Measurements from ENCODE around the gene ELP5.

DNA sequence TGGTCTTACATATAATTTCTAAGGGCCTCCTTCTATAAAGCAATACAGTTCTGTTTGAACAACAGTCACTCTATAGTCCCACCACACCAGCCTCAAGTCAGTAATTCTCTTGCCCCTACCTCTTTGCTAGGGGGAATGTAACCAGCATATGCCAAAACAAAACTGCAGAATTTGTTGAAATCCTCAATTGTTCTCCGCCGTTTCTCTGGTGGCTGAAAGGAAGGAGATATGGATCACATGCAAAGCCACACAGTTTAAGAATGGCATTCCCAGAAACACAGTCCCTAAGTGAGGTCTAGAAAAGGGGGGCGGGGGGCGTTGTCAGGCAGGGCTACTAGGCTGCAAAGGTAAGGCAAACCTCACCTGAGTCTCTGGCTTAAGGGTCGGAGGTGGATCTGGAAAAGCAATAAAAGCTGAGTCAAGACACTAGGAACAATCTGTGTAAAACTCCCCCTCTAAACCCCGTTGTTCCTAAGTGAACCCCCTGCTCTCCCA, 14.7 kb upstream of the ELP5 start:
- TF ChIP-seq ZNF331 (CRISPR knock-in tag; IDR thresholded peaks at IDR 0.05; ENCODE audit: low read depth) = no peak
- TF ChIP-seq, protein P1, sequence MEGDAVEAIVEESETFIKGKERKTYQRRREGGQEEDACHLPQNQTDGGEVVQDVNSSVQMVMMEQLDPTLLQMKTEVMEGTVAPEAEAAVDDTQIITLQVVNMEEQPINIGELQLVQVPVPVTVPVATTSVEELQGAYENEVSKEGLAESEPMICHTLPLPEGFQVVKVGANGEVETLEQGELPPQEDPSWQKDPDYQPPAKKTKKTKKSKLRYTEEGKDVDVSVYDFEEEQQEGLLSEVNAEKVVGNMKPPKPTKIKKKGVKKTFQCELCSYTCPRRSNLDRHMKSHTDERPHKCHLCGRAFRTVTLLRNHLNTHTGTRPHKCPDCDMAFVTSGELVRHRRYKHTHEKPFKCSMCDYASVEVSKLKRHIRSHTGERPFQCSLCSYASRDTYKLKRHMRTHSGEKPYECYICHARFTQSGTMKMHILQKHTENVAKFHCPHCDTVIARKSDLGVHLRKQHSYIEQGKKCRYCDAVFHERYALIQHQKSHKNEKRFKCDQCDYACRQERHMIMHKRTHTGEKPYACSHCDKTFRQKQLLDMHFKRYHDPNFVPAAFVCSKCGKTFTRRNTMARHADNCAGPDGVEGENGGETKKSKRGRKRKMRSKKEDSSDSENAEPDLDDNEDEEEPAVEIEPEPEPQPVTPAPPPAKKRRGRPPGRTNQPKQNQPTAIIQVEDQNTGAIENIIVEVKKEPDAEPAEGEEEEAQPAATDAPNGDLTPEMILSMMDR (conservative IDR thresholded peaks at IDR 0.05; ENCODE audit: low read depth in 2 of 2) = no peak
- no peak for TF ChIP-seq NANOG (IDR thresholded peaks at IDR 0.05; ENCODE audit: borderline replicate concordance)
- no peak for TF ChIP-seq JUNB (IDR thresholded peaks at IDR 0.05; ENCODE audit: unreplicated experiment)
- TF ChIP-seq EZH2 (IDR thresholded peaks at IDR 0.05; ENCODE audit: low read depth, unreplicated experiment) = no peak
- no peak for TF ChIP-seq EZH2phosphoT487 (IDR thresholded peaks at IDR 0.05; ENCODE audit: unreplicated experiment)
- no peak for TF ChIP-seq POLR2AphosphoS5 (IDR thresholded peaks at IDR 0.05; ENCODE audit: low read depth)
- no peak for TF ChIP-seq STAT1 (IDR thresholded peaks at IDR 0.05; ENCODE audit: unreplicated experiment)
- no peak for TF ChIP-seq CREB1 (CRISPR knock-in tag; IDR thresholded peaks at IDR 0.05; ENCODE audit: low read depth)
- TF ChIP-seq, protein P2, sequence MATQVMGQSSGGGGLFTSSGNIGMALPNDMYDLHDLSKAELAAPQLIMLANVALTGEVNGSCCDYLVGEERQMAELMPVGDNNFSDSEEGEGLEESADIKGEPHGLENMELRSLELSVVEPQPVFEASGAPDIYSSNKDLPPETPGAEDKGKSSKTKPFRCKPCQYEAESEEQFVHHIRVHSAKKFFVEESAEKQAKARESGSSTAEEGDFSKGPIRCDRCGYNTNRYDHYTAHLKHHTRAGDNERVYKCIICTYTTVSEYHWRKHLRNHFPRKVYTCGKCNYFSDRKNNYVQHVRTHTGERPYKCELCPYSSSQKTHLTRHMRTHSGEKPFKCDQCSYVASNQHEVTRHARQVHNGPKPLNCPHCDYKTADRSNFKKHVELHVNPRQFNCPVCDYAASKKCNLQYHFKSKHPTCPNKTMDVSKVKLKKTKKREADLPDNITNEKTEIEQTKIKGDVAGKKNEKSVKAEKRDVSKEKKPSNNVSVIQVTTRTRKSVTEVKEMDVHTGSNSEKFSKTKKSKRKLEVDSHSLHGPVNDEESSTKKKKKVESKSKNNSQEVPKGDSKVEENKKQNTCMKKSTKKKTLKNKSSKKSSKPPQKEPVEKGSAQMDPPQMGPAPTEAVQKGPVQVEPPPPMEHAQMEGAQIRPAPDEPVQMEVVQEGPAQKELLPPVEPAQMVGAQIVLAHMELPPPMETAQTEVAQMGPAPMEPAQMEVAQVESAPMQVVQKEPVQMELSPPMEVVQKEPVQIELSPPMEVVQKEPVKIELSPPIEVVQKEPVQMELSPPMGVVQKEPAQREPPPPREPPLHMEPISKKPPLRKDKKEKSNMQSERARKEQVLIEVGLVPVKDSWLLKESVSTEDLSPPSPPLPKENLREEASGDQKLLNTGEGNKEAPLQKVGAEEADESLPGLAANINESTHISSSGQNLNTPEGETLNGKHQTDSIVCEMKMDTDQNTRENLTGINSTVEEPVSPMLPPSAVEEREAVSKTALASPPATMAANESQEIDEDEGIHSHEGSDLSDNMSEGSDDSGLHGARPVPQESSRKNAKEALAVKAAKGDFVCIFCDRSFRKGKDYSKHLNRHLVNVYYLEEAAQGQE (IDR thresholded peaks at IDR 0.05; ENCODE audit: unreplicated experiment) = no peak

Measured in GM23338 (cell line).